GM12892 (cell line): ENCODE results near the gene SLC10A2.

Experiments used
- DNase-seq: peaks from one replicate; pipeline ENCODE4 v3.0.0; 2011; ENCODE audit not compliant: insufficient read length
- FAIRE-seq: peaks from 2 replicates; lab custom pipeline; 2011; peaks lifted over from hg19 to GRCh38; lab: Jason Lieb, UNC
- POLR2A ChIP-seq: IDR thresholded peaks from 2 replicates; pipeline ENCODE4 v1.6.1; 2011; ENCODE audit warnings: low read depth, low read length, control low read depth
- POLR2AphosphoS5 ChIP-seq: IDR thresholded peaks from 2 replicates; pipeline ENCODE4 v1.6.1; 2011; ENCODE audit warnings: low read depth, low read length, control low read depth
- TAF1 ChIP-seq: IDR thresholded peaks from 2 replicates; pipeline ENCODE4 v1.6.1; 2011; ENCODE audit warnings: low read depth, mild to moderate bottlenecking, control low read depth, low read length, borderline replicate concordance

Gene SLC10A2

DNA sequence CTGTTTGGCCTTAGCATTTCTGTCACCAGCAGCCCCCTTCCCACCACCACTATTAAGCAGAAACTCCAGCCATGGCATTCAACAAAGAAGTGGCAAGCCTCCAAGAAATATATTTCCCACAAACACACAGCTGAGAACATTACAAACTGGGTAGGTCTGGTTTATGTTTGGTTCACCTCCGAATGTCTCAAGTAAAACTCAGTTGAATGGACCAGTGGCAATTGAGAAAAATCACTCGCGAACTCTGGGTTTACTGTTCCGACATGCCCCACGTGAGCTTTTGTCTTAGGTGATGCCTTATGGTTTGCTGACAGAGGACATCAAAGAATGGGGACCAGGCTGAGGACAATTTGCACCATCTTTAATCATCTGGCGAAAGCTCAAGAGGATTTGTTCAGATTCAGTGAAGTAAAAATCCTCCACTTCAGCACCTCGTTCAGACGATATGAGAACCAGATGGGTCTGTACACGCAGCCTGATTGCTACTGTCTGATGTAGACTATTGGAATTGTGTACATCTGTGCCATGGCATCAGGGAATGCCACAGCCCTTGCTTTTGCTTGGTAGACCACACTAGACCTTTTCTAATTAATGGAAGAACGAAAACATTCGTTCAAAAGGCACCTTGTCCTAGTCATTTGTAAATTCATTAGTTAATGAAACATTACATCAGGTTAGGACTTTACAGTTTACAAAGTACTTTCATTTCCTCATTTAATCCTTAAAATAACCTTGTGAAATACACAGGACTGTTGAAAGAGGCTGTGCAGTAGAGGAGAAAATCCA, 59.4 kb downstream of the SLC10A2 start:
- TF ChIP-seq TAF1 (no peak), POLR2AphosphoS5 (no peak), POLR2A (no peak)
- FAIRE-seq, result peak; percentile 88
- no peak for DNase-seq

DNA sequence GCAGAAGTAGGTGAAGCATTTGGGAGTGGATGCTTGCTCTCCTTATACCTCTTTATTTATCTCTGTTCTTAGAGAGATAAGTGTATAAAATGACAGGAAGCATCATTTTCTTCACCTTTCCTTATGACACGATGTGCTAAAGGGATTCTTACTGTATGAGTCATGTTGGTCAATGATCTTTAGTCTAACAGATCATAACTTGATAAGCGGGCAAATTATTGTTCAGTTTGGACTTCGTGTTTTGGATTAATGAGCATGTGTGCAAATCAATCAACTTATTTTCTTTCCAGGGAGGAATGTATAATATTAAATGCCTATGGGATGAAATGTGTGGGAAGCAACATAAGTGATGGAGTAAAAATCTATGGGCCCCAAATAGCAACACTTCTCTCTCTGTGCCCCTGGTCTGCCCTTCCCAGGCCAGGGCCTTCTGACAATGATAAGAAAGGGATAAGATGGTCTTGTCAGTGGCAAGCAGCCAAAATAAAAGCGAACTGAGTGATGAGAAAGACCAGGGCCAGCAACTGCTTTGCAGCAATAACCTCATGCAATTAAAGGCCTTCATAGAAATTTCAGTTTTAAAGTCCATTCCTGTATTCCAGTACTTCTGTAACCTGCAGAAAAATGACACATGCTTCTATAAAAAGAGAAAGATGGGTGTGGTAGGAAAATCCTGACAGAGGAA, 61.4 kb downstream of the SLC10A2 start:
- TF ChIP-seq POLR2A, result no peak
- TF ChIP-seq TAF1, result no peak
- TF ChIP-seq POLR2AphosphoS5, result no peak
- no peak for FAIRE-seq
- DNase-seq, result no peak

GRCh38 chr13:103003631-103004030, 62.6 kb downstream of the SLC10A2 start:
- FAIRE-seq (no peak), DNase-seq (no peak)
- no peak for TF ChIP-seq POLR2A
- no peak for TF ChIP-seq TAF1

DNA sequence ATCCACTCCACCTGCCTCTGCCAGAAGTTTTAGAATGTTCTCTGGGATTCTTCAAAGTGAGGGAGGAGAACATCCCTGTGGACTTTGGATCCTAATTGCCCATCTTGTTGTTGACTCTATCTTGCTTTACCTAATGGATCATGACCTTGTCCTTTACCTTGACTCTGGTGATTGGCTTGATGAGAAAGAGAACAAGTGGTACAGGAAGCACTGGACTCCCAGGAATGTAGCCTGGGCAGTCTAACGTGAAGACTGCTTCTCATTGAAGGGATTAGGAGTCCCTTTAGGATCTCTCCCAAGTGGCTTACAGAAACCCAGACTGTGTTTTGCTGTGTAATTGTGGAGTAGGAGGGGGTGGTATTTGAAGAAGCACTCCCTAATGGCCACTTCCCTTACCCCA, 63.9 kb downstream of the SLC10A2 start:
- FAIRE-seq, result no peak
- no peak for TF ChIP-seq POLR2AphosphoS5
- no peak for TF ChIP-seq TAF1
- TF ChIP-seq POLR2A, result no peak
- no peak for DNase-seq

GRCh38 chr13:103000157-103000556, 66.1 kb downstream of the SLC10A2 start:
- DNase-seq, result no peak
- no peak for TF ChIP-seq POLR2A
- TF ChIP-seq POLR2AphosphoS5, result no peak
- no peak for TF ChIP-seq TAF1
- no peak for FAIRE-seq

DNA sequence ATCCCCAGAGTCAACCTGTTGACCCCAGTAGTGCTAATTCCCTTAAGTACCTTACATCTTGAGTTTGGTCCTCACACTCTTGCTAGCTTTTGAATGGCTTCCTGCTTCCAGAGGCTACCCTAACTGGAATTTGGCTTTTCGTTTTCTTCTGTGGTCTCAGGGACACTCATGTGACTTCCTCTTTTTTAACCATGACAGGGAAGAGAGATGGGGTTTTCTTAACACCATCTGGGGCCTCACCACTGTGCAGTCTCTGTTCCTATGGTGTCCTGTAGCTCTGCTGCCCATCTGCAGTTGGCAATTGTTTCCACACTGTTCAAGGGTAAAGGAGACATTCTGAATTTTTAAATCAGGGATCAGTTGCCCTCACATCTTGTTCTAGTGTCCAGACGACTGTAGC, 66.7 kb downstream of the SLC10A2 start:
- no peak for DNase-seq
- no peak for TF ChIP-seq POLR2A
- TF ChIP-seq TAF1, result no peak
- no peak for TF ChIP-seq POLR2AphosphoS5
- no peak for FAIRE-seq
